ENCODE data around the gene IFIT5. TPM values are rescaled to one million over a fixed set of nuclear protein-coding genes. Genes with fewer than 3 reads are reported as not detected.

Gene IFIT5
- total RNA-seq, 1 donor from 2014 or later, result 5.1 TPM

Other genes starting within 250 kb of the IFIT5 start
- gene CH25H, start 207.3 kb upstream of the IFIT5 start, total RNA-seq (ENCODE audit: unreplicated experiment), result 0.25 TPM
- gene LIPA, start 162.8 kb upstream of the IFIT5 start, total RNA-seq (ENCODE audit: unreplicated experiment), result 22.0 TPM
- gene IFIT2, start 112.5 kb upstream of the IFIT5 start, total RNA-seq (ENCODE audit: unreplicated experiment), result not detected
- gene IFIT3, start 86.6 kb upstream of the IFIT5 start, total RNA-seq (ENCODE audit: unreplicated experiment), result not detected
- gene IFIT1B, start 36.5 kb upstream of the IFIT5 start, total RNA-seq (ENCODE audit: unreplicated experiment), result not detected
- gene IFIT1, start 21.9 kb upstream of the IFIT5 start, total RNA-seq (ENCODE audit: unreplicated experiment), result not detected
- gene SLC16A12, start 121.0 kb downstream of the IFIT5 start, total RNA-seq (ENCODE audit: unreplicated experiment), result not detected
- gene PANK1, start 230.7 kb downstream of the IFIT5 start, total RNA-seq (ENCODE audit: unreplicated experiment), result 16.7 TPM

Measured in glutamatergic neuron (in vitro differentiated cells).